HepG2 (cell line): ENCODE results near the gene CRIM1.

ENCODE experiments used
- CREM ChIP-seq, 2 experiments: sonication (generic) in 1 of 2; formaldehyde crosslinking in 1 of 2; IDR thresholded peaks; 2 replicates each; pipeline versions ENCODE4 v1.4.0 to v1.6.1; 2016 to 2020; ENCODE audit warnings: antibody characterized with exemption in 1 of 2, mild to moderate bottlenecking in 1 of 2, missing genetic modification reagents in 1 of 2
- FOXK1 ChIP-seq: sonication (generic); formaldehyde crosslinking; IDR thresholded peaks from 2 replicates; pipeline ENCODE4 v1.4.0; 2020; ENCODE audit warnings: low read depth, missing genetic modification reagents, borderline replicate concordance
- JUNB ChIP-seq: sonication (generic); formaldehyde crosslinking; IDR thresholded peaks from 2 replicates; pipeline ENCODE4 v1.8.0; 2022; ENCODE audit warnings: missing genetic modification reagents, mild to moderate bottlenecking, borderline replicate concordance
- MTF2 ChIP-seq: sonication (generic); formaldehyde crosslinking; IDR thresholded peaks from 2 replicates; pipeline ENCODE4 v1.5.0; 2020; ENCODE audit warnings: missing genetic modification reagents, borderline replicate concordance
- MXI1 ChIP-seq: IDR thresholded peaks from 3 replicates; pipeline ENCODE4 v1.6.1; 2012; ENCODE audit warnings: low read depth, low read length, inconsistent platforms, borderline replicate concordance
- TARDBP ChIP-seq: sonication (generic); formaldehyde crosslinking; IDR thresholded peaks from 2 replicates; pipeline ENCODE4 v1.8.0; 2022; ENCODE audit warnings: mild to moderate bottlenecking, missing genetic modification reagents
- ZBTB8A ChIP-seq: sonication (generic); formaldehyde crosslinking; IDR thresholded peaks from 2 replicates; pipeline ENCODE4 v1.4.0; 2020; ENCODE audit warnings: mild to moderate bottlenecking, low read depth, missing genetic modification reagents, borderline replicate concordance
- ZNF350 ChIP-seq: sonication (generic); formaldehyde crosslinking; IDR thresholded peaks from 2 replicates; pipeline ENCODE4 v1.4.0; 2020; ENCODE audit warnings: mild to moderate bottlenecking, low read depth, missing genetic modification reagents, borderline replicate concordance
- ZNF629 ChIP-seq: sonication (generic); formaldehyde crosslinking; conservative IDR thresholded peaks from 2 replicates; pipeline ENCODE4 v1.5.0; 2020; ENCODE audit warnings: missing genetic modification reagents
- ZNF672 ChIP-seq: sonication (generic); formaldehyde crosslinking; IDR thresholded peaks from 2 replicates; pipeline ENCODE4 v1.8.1; 2022; ENCODE audit warnings: missing genetic modification reagents
- TF ChIP-seq, protein P1 (sequence below): sonication (generic); formaldehyde crosslinking; IDR thresholded peaks from 2 replicates; pipeline ENCODE4 v1.5.0; 2020; ENCODE audit warnings: mild to moderate bottlenecking, missing genetic modification reagents, moderate library complexity
- TF ChIP-seq, protein P2 (sequence below): sonication (generic); formaldehyde crosslinking; IDR thresholded peaks from 2 replicates; pipeline ENCODE4 v1.8.1; 2023; ENCODE audit warnings: mild to moderate bottlenecking, missing genetic modification reagents, borderline replicate concordance
- TF ChIP-seq, protein P3 (sequence below): IDR thresholded peaks from 2 replicates; pipeline ENCODE4 v1.6.1; 2016; ENCODE audit warnings: missing genetic modification reagents, missing compliant biosample characterization
- TF ChIP-seq, protein P4 (sequence below): sonication (generic); formaldehyde crosslinking; IDR thresholded peaks from 2 replicates; pipeline ENCODE4 v1.8.0; 2022; ENCODE audit warnings: mild to moderate bottlenecking, missing genetic modification reagents

DNA sequence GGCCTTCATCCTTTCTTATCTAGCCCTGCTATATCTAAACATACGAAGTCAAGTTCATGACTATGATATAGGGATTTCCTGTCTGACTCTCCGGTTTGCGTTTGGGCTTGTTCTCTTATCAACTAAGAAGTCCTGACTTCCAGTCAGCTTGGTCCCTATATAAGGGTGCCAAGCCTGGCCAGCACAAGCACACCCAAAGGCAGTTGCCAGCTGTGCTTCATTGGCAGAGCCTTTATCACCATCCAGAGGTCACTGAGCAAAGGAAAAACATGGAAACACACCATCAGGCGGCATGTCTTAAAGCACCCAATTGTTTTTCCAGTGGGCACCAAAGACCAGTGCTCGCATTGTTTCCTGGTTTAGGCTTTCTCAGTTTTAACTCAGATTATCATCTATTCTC, 169.7 kb downstream of the CRIM1 start:
- TF ChIP-seq, protein P1, sequence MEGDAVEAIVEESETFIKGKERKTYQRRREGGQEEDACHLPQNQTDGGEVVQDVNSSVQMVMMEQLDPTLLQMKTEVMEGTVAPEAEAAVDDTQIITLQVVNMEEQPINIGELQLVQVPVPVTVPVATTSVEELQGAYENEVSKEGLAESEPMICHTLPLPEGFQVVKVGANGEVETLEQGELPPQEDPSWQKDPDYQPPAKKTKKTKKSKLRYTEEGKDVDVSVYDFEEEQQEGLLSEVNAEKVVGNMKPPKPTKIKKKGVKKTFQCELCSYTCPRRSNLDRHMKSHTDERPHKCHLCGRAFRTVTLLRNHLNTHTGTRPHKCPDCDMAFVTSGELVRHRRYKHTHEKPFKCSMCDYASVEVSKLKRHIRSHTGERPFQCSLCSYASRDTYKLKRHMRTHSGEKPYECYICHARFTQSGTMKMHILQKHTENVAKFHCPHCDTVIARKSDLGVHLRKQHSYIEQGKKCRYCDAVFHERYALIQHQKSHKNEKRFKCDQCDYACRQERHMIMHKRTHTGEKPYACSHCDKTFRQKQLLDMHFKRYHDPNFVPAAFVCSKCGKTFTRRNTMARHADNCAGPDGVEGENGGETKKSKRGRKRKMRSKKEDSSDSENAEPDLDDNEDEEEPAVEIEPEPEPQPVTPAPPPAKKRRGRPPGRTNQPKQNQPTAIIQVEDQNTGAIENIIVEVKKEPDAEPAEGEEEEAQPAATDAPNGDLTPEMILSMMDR: no peak
- TF ChIP-seq ZNF629 (no peak), JUNB (CRISPR knock-in tag) (no peak), MTF2 (CRISPR knock-in tag) (no peak), FOXK1 (CRISPR knock-in tag) (no peak), CREM (IDR thresholded peaks at IDR 0.05) (no peak), CREM (CRISPR knock-in tag; IDR thresholded peaks at IDR 0.05) (no peak), MXI1 (no peak), ZNF350 (CRISPR knock-in tag) (no peak), TARDBP (CRISPR knock-in tag) (no peak), ZNF672 (CRISPR knock-in tag) (no peak), ZBTB8A (CRISPR knock-in tag) (no peak)
- TF ChIP-seq, protein P2, sequence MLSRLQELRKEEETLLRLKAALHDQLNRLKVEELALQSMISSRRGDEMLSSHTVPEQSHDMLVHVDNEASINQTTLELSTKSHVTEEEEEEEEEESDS (CRISPR knock-in tag): no peak
- TF ChIP-seq, protein P3, sequence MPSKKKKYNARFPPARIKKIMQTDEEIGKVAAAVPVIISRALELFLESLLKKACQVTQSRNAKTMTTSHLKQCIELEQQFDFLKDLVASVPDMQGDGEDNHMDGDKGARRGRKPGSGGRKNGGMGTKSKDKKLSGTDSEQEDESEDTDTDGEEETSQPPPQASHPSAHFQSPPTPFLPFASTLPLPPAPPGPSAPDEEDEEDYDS (CRISPR knock-in tag): no peak
- TF ChIP-seq, protein P4, sequence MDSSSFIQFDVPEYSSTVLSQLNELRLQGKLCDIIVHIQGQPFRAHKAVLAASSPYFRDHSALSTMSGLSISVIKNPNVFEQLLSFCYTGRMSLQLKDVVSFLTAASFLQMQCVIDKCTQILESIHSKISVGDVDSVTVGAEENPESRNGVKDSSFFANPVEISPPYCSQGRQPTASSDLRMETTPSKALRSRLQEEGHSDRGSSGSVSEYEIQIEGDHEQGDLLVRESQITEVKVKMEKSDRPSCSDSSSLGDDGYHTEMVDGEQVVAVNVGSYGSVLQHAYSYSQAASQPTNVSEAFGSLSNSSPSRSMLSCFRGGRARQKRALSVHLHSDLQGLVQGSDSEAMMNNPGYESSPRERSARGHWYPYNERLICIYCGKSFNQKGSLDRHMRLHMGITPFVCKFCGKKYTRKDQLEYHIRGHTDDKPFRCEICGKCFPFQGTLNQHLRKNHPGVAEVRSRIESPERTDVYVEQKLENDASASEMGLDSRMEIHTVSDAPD (CRISPR knock-in tag): no peak
